Activated T-cell treated with anti-CD3 and anti-CD28 coated beads for 1 hour (primary cell): ENCODE measurements around the gene SKAP1.
"Not testable (repeated sequence)": the region's sequence is repeated elsewhere in the genome, so short reads cannot be mapped to it uniquely, and the experiment has no call there.

Experiments
- DNase-seq: peaks from one replicate; pipeline ENCODE4 v3.0.0-alpha.2; 2020; ENCODE audit warnings: low read depth

SKAP1 gene

GRCh38 chr17:48429638-48430586 lies at the start of gene SKAP1:
SKAP1 (minus strand) TSS chr17:48430214.
- peak; percentile 48 for DNase-seq

GRCh38 chr17:48479014-48479402 lies 49.0 kb upstream of the SKAP1 start:
- DNase-seq, result no peak

DNA sequence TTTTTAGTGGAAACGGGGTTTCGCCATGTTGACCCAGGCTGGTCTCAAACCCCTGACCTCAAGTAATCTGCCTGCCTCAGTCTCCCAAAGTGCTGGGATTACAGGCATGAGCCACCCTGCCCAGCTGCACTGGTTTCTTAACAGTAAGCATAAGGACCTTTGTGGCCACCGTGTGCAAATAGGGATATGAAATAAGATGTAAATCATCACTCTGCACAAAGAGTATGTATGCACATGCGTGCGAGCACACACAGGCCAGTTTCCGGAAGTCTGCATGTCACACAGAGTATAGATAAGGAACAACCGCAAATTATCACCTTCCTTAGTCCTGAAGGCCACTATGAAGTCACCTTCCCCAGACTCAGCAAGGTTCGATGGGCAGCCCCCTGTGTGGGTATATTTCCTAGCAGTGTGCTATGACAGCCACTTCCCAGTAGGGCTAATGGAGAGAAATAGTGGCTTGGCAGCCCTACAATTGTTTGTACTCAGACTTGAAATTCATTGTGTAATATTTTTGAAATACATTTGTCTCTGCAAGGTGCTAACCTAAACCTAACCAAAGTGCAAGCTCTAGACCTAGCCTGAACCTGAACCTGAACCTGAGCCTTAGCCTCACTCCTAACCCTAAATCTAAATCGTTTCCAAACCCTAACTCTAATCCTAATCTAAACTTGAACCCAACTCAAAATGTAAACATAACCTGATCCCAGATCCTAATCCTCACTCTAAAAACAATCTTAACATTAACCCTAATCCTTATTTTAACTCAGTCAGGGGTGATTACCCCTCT lies 48.4 kb upstream of the SKAP1 start:
- DNase-seq, result no peak

DNA sequence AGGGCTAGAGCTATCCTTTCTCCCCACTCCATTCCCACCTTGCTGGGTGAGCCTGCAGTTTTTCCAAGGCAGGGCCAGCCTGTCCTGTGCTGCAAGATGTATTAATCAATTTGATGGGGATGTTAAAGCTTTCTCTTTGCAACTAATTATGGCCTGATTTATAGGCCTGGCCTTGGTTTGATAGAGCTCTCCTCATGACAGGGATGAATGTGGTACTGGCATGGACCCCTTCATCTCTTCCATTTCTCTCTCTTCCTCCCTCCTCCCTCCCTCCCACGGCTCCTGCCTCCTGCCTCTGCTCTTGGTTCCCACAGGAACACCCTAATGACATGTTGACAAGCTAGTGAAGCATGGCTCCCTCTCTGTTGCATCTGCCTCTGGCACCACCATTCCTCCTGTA lies 47.2 kb upstream of the SKAP1 start:
- no peak for DNase-seq

DNA sequence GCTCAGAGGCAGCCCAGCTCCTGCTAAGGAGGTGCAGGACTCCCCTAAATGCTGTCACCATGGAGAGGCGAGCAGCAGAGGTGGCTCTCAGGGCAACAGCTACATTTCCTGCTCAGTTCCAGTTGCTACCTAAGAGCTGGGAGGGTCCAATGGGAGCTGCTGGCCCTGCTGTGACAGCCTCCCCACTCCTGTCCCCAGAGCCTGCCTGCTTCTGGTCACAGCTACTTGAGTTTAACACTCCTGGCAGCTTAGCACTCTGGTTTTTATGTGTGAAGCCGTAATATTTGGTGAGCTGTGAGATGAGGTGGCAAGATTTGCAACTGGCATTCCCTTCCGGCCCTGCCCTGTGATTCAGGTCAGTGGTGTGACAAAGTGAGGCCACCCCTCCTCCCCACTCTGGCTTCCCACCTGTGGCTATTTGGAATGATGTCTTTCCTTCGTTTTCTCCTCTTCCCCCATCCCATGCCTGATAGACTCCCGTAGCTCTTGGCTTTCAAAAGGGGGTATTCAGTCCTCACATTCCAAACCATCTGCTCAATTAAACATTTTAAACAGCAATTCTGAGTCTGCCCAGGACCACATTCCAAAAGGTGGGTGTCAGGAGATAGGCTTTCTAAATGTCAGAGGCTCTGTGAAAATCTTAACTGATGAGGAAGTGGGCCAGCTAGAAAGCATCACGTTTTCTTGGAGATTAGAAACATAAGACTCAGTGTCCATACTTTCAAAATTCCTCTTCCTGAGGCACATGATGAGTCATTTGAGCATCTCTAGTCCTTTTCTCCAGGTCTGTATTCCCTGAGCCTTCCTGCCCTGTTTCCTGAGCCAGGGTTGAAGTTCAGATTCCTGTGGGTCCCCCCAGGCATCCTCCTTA lies 42.6 kb upstream of the SKAP1 start:
- no peak for DNase-seq

- no peak for DNase-seq
These were observed 41.9 kb upstream of the SKAP1 start for GRCh38 chr17:48471817-48472410.

DNA sequence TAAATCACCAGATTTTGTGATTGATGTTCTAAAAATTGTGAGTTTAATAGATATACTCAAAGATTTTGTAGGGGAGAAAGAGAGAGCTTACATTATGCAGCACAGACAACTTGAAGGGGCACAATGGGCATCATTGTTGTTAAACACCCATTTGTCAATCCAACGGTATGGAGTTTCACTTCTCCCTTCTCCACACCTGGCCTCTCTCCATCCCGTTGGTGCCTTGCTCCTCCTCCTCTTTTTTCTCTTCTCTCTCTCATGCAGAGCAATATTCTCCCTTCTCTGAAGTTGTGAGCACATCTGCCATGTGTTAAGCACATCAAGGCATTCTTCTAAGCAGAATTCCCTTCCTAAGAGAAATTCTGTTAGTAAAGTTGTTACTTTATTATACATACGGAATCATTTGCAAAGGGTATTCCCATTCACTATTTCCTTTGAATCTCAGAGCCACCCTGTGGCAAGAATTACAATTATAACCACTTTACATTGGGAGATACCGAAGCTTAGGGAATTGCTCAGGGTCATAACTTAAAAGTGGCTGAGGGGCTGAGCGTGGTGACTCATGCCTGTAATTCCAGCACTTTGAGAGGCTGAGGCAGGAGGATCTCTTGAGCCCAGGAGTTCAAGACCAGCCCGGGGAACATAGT lies 40.5 kb upstream of the SKAP1 start:
- no peak for DNase-seq

DNA sequence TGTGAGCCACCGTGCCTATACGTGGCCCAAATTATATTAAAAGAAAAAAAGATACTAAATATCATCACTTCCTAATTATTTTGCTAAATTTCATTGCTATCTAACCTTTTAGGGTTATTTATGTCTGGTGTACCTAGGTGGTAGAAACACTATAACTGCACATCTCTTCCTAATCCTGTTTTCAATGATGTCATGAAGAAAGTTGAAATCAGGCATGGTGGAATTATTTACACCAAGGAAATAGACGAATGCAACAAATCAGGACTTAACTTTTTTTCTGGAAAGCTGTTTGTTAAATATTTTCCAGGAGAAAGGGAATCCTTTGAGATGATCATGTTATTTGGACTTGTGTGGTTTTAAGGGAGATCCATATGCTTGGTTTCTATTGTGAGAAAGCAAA lies 39.2 kb upstream of the SKAP1 start:
- DNase-seq, result no peak

DNA sequence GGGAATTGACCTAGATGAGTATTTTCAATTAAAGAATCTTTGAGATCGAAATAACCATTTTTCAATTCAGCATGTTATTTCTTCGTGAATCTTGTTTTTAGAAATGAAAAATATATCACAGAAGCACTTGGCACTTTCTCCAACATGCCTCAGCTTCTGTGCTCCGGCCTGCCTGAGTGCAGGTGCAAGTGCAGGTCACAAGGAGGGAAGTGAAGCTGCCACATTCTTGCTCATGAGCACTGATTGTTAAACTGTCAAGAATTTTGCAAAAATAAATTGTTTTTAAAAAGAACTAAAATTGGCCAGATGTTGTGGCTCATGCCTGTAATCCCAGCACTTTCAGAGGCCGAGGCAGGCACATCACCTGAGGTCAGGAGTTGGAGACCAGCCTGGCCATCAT lies 38.3 kb upstream of the SKAP1 start:
- no peak for DNase-seq

DNA sequence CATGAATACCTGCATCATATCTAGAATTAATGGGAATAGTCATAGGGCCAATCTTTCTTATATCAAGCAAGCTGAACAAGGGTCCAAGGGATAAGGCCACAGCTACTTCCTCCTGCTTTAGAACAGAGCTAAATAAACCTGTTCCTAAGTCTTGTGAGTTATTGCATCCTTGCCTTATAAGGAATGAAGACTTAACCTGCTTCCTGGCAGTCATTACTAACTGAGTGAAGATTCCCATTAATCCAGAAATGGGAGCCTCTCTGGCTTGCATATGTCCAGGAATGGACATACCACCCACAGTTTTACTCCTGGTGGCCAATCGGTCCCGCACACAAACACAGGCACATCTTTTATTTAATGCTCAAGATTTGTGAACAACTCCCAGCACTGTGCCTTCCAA lies 35.9 kb upstream of the SKAP1 start:
- DNase-seq, result no peak

GRCh38 chr17:48463526-48463925 lies 33.5 kb upstream of the SKAP1 start:
- no peak for DNase-seq

- no peak for DNase-seq
These were observed 32.9 kb upstream of the SKAP1 start for GRCh38 chr17:48462946-48463345.

GRCh38 chr17:48460052-48460451 lies 30.0 kb upstream of the SKAP1 start:
- DNase-seq, result no peak

GRCh38 chr17:48459070-48459844 lies 29.2 kb upstream of the SKAP1 start:
- DNase-seq, result no peak

DNA sequence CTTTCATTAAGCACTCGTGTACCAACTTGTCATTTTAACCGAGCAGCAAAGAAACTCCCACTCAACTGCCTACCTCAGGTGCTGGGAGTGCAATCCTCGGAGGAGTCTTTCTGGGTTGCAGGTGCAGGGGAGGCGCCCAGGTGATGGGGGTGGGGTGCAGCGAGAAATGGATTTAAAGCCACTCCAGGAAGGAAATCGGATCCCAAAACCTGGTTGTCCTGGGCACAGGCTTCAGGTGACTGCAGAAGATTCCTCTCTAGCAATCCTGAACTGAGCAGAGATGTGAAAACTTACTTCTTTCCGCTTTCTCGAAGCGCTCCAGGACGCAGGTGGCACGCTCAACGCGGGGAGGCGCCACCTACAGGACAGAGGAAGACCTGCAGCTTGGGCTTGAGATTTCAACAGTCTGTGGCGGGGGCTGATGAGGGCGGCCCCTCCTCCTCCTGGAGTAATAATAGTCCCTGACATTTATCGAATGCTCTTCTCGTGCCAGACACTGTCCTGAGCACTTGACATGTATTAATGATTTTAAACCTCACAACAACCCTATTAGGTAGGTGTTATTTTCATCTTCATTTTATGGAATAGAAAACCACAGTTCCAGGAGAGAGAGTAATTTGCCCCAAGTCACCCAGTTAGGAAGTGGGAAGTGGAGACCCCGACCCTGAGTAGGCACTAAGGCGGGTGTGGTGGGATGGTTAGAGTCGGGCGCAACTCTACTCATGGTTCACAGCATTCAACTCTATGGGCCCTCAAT lies 27.2 kb upstream of the SKAP1 start:
- peak; percentile 67 for DNase-seq

- DNase-seq, result no peak
These were observed 26.6 kb upstream of the SKAP1 start for GRCh38 chr17:48456589-48456988.

- DNase-seq, result no peak
These were observed 25.8 kb upstream of the SKAP1 start for GRCh38 chr17:48455791-48456190.

DNA sequence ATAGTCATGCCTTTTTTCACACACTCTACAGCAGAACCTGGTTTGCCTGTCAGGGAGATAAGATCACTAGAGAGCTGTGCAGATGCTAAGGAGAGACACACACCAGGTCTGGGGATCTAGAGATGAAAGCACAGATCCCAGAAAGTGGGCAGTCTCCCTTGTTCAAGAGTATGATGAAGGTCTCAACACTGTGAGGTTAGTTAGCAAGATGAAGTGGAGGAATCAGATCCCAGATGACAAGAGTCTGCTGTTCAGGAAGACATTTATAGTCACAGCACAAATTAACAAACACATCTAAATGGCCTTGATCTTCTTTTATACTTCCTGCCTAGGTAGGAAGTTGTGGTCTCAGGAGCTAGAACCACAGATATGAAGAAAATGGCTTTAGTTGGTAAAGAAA lies 23.4 kb upstream of the SKAP1 start:
- DNase-seq, result no peak

DNA sequence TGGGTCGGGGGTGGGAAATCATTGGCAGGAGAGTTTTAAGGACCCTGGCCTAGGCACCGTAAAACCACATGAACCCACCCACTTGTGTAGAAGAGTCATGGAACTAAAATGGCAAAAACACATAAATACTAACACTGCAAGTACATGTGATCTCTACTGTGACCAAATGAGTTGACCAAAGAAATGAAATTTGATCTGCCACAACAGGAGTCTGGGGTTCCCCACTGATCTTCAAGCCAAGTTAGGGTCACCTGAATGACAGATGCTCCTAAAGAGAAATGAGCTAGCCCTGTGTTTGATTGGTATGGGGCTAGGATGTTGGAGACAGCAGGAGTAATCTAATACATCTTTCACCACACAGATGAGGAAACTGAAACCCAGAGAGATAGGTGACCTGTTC lies 21.5 kb upstream of the SKAP1 start:
- DNase-seq, result no peak

DNA sequence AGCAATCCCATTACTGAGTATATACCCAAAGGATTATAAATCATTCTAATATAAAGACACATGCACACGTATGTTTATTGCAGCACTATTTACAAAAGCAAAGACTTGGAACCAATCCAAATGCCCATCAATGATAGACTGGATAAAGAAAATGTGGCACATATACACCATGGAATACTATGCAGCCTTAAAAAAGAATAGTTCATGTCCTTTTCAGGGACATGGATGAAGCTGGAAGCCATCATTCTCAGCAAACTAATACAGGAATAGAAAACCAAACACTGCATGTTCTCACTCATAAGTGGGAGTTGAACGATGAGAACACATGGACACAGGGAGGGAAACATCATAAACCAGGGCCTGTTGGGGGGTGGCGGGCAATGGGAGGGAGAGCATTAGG lies 19.3 kb upstream of the SKAP1 start:
- not testable (repeated sequence) for DNase-seq
